Left lung (tissue), 10 donors: ENCODE results near the gene KDM1A. TPM values are rescaled to one million over a fixed set of nuclear protein-coding genes. Genes with fewer than 3 reads are reported as not detected.

ENCODE experiments used
- ATAC-seq: fragments of 200-7000 bp; cut with Tn5 transposase; one replicate; pipeline ENCODE4 v1.9.1; 2020; ENCODE audit warnings: moderate library complexity
- DNase-seq, 4 donors: peaks; one replicate each; pipeline ENCODE4 v3.0.0-alpha.2; 2013 to 2020
- H3K27ac ChIP-seq, 2 donors: fragments of 200-600 bp; sonication (generic) in 1 of 2; one replicate each; pipeline versions ENCODE4 v1.5.0 to v1.8.0; 2020 to 2021
- H3K27me3 ChIP-seq, 2 donors: fragments of 200-600 bp; sonication (generic) in 1 of 2; one replicate each; pipeline versions ENCODE4 v1.5.0 to v1.8.0; 2020 to 2021
- H3K36me3 ChIP-seq, 2 donors: fragments of 200-600 bp; sonication (generic) in 1 of 2; one replicate each; pipeline versions ENCODE4 v1.5.0 to v1.8.0; 2020 to 2021
- H3K4me1 ChIP-seq, 2 donors: fragments of 200-600 bp; one replicate each; pipeline ENCODE4 v1.8.0; 2021
- H3K4me3 ChIP-seq, 2 donors: fragments of 200-600 bp; sonication (generic) in 1 of 2; one replicate each; pipeline versions ENCODE4 v1.5.0 to v1.8.0; 2020 to 2021; ENCODE audit warnings: mild to moderate bottlenecking in 1 of 2
- H3K9me3 ChIP-seq, 2 donors: fragments of 200-600 bp; sonication (generic) in 1 of 2; one replicate each; pipeline versions ENCODE4 v1.5.0 to v1.8.0; 2020 to 2021
- CTCF ChIP-seq, 2 donors: fragments of 200-600 bp; sonication (generic) in 1 of 2; IDR thresholded peaks; one replicate each; pipeline versions ENCODE4 v1.5.0 to v1.8.0; 2021; ENCODE audit warnings: antibody characterized with exemption in 2 of 2
- intact Hi-C, 2 donors: fragments of 100-400 bp; cut with DNase I; formaldehyde crosslinking; loops; one replicate each; pipeline versions ENCODE4 v1.11.2 to v1.14.2; 2022
- polyA plus RNA-seq, 6 donors: library from polyadenylated mRNA; unstranded; fragments of 120-200 nt; gene quantifications; one replicate each; pipeline ENCODE4 v1.2.1, GENCODE V29; 2013; ENCODE audit not compliant: insufficient read length in 6 of 6
- total RNA-seq, 2 donors: library from RNA; stranded (reverse); fragmentation: NEBNext Ultra II Directional; extraction: Animal tissue kit (Norgen Biotek cat#: 25700); gene quantifications; one replicate each; pipeline ENCODE4 v1.2.1, GENCODE V29; 2021
- donor health status: DM: no; HTN: yes; CAD: no.
- donor health status: DM: no; HTN: no; CAD: no.

Gene KDM1A
- total and polyA plus RNA-seq, 8 donors: 39.5 to 126 (median 118) TPM

GRCh38 chr1:23085696-23086095 lies 66.4 kb downstream of the KDM1A start:
- Histone ChIP-seq H3K36me3 (peaks cover 0 to 94% of the 10 kb centered on the region in 2 donors), H3K27ac (no peak overlapping the region), H3K4me3 (no peak overlapping the region), H3K27me3 (no peaks in the 10 kb centered on the region), H3K4me1 (peaks cover 0 to 6% of the 10 kb centered on the region in 2 donors), H3K9me3 (no peaks in the 10 kb centered on the region)
- ATAC-seq (no peak), DNase-seq (no peak)
- TF ChIP-seq CTCF (IDR thresholded peaks at IDR 0.05): no peak
- intact Hi-C loops: no loop called here

DNA sequence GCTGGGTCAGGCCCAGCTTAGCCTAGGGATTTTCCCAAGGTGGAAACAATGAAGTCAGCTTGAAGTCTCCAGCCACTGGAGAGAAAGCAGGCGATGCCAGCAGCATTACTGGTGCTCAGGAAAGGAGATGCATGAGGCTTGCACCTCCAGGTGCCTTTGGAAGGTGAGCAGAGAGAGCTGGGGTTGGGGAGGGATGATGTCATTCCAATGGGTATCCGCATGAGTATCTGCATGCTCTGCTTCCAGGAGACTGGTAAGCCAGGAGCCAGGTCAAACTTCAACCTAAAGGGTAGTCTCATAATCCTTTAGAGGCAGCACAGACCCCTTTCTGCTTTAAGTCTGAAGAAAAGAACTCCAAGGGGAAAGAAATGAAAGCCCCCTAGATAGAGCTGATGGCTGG lies 68.8 kb downstream of the KDM1A start:
- Histone ChIP-seq H3K4me1 (peaks cover 0 to 6% of the 10 kb centered on the region in 2 donors), H3K4me3 (no peak overlapping the region), H3K36me3 (peaks cover 0 to 94% of the 10 kb centered on the region in 2 donors), H3K27me3 (no peaks in the 10 kb centered on the region), H3K27ac (no peak overlapping the region), H3K9me3 (no peaks in the 10 kb centered on the region)
- TF ChIP-seq CTCF (IDR thresholded peaks at IDR 0.05): no peak
- intact Hi-C loops: no loop called here
- no peak for DNase-seq
- no peak for ATAC-seq

DNA sequence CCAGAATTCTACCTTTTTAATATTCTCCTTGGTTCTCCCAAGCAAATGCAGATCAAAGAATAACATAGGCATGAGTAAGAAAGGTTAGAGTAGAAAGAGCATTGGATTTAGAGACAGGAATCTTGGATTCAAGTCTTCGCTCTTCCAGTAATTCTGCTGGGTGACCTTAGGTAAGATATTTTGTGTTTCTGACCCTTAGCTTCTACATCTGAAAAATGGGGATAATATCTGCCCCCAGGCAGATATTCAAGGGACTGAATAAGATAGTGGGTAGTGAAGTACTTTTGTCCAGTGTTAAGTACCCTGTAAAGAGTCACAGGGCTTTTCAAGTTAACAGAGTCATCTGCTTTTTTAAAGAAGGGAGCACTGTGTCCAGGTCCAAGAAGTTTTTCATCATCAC lies 70.8 kb downstream of the KDM1A start:
- no peak for ATAC-seq
- Histone ChIP-seq H3K27ac (no peak overlapping the region), H3K9me3 (no peaks in the 10 kb centered on the region), H3K4me3 (no peak overlapping the region), H3K27me3 (no peaks in the 10 kb centered on the region), H3K36me3 (peaks cover 0 to 86% of the 10 kb centered on the region in 2 donors), H3K4me1 (no peaks in the 10 kb centered on the region)
- TF ChIP-seq CTCF (IDR thresholded peaks at IDR 0.05): no peak
- DNase-seq: no peak
- intact Hi-C loops: no loop called here

GRCh38 chr1:23091545-23091944 lies 72.3 kb downstream of the KDM1A start:
- intact Hi-C loops: no loop called here
- H3K36me3 ChIP-seq: peaks cover 0 to 73% of the 10 kb centered on the region in 2 donors

DNA sequence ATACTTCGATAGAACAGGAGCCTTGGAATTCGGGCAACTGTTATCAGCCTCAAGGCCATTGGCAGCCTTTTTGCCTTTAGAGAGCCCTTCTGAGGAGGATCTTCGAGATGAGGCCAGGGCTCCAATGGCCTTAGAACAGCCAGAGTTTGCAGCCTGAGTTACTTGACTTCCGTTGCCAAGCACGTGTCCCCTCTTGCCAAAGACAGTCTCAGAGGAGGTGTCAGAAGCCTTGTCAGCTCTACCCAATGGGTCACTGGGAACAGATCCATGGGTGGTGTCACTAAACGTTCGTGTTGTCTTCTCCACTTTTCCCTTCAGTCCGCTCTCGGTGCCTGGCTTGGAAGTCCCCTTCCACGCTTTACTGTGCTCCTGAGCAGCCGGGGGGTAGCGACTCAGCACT lies 73.2 kb downstream of the KDM1A start:
- no peak for ATAC-seq
- no peak for DNase-seq
- no peak overlapping the region for H3K4me3 ChIP-seq
- no peaks in the 10 kb centered on the region for H3K27me3 ChIP-seq
- no peak overlapping the region for H3K27ac ChIP-seq
- TF ChIP-seq CTCF (IDR thresholded peaks at IDR 0.05): no peak
- intact Hi-C loops: no loop called here
- H3K4me1 ChIP-seq: no peaks in the 10 kb centered on the region
- peaks cover 0 to 64% of the 10 kb centered on the region in 2 donors for H3K36me3 ChIP-seq
- H3K9me3 ChIP-seq: no peaks in the 10 kb centered on the region

More at GRCh38 chr1:23091545-23091944, 72.3 kb downstream of the KDM1A start:
- Histone ChIP-seq H3K27ac (no peak overlapping the region), H3K4me1 (no peaks in the 10 kb centered on the region), H3K9me3 (no peaks in the 10 kb centered on the region), H3K27me3 (no peaks in the 10 kb centered on the region), H3K4me3 (no peak overlapping the region)
- ATAC-seq (no peak), DNase-seq (no peak)
- TF ChIP-seq CTCF (IDR thresholded peaks at IDR 0.05): no peak
